OCI-LY7 (cell line): Measurements from ENCODE around the gene COL5A1. TPM values are rescaled to one million over a fixed set of nuclear protein-coding genes. Genes with fewer than 3 reads are reported as not detected.

ENCODE experiments used
- BruUV-seq: library from RNA; stranded (reverse); fragments of 400-500 nt; replicated peaks from 2 replicates; lab custom pipeline; 2021; lab: Mats Ljungman, UMichigan
- CTCF ChIA-PET: fragments of 300-600 bp; sonication (Branson Sonifier 250); formaldehyde crosslinking; loops from one replicate; lab custom pipeline; 2022; ENCODE audit warnings: antibody characterized with exemption; ENCODE audit not compliant: unreplicated experiment; lab: Charles Lee
- POLR2A ChIA-PET: fragments of 300-600 bp; sonication (Branson Sonifier 250); formaldehyde crosslinking; loops from one replicate; lab custom pipeline; 2022; ENCODE audit warnings: antibody characterized with exemption; lab: Charles Lee
- DNase-seq: peaks from one replicate; pipeline ENCODE4 v3.0.0-alpha.2; 2015; ENCODE audit warnings: low spot score
- H2AFZ ChIP-seq: fragments of 200-600 bp; sonication (generic), shearing (Covaris generic); 2 replicates; pipeline ENCODE4 v1.6.1; 2014; ENCODE audit warnings: mild to moderate bottlenecking, antibody characterized with exemption, low read length, moderate library complexity
- H3K27ac ChIP-seq: fragments of 200-600 bp; sonication (generic); 2 replicates; pipeline ENCODE4 v1.5.1; 2014; ENCODE audit warnings: mixed run types, low read depth, mild to moderate bottlenecking, moderate library complexity, low read length, inconsistent platforms; ENCODE audit not compliant: poor library complexity, severe bottlenecking
- H3K36me3 ChIP-seq: fragments of 200-600 bp; sonication (generic); 2 replicates; pipeline ENCODE4 v1.6.1; 2014; ENCODE audit warnings: mild to moderate bottlenecking, antibody characterized with exemption, low read length, moderate library complexity, mixed read lengths; ENCODE audit not compliant: insufficient read depth
- H3K4me1 ChIP-seq: fragments of 200-600 bp; sonication (generic); 2 replicates; pipeline ENCODE4 v1.5.1; 2014; ENCODE audit warnings: mild to moderate bottlenecking, low read length; ENCODE audit not compliant: insufficient read depth, poor library complexity, severe bottlenecking
- H3K4me2 ChIP-seq: fragments of 200-600 bp; sonication (generic); 2 replicates; pipeline ENCODE4 v1.6.1; 2014; ENCODE audit warnings: mild to moderate bottlenecking, low read length
- H3K4me3 ChIP-seq: fragments of 200-600 bp; sonication (generic); 2 replicates; pipeline ENCODE4 v1.5.1; 2014; ENCODE audit warnings: mild to moderate bottlenecking, low read depth, low read length; ENCODE audit not compliant: poor library complexity, severe bottlenecking
- H3K79me2 ChIP-seq: fragments of 200-600 bp; sonication (generic); 2 replicates; pipeline ENCODE4 v1.6.1; 2016; ENCODE audit warnings: low read depth, mild to moderate bottlenecking, low read length, moderate library complexity, mixed read lengths; ENCODE audit not compliant: insufficient read depth
- H3K9me2 ChIP-seq: fragments of 200-600 bp; sonication (generic); 2 replicates; pipeline ENCODE4 v1.6.1; 2016; ENCODE audit warnings: mild to moderate bottlenecking, low read length, mixed read lengths; ENCODE audit not compliant: insufficient read depth
- H3K9me3 ChIP-seq: fragments of 200-600 bp; sonication (generic); 2 replicates; pipeline ENCODE4 v1.6.1; 2014; ENCODE audit warnings: mild to moderate bottlenecking, mixed run types, low read length, mixed read lengths
- H4K20me1 ChIP-seq: fragments of 200-600 bp; sonication (generic); 2 replicates; pipeline ENCODE4 v1.6.1; 2014; ENCODE audit warnings: mild to moderate bottlenecking, antibody characterized with exemption, low read length, moderate library complexity, mixed read lengths; ENCODE audit not compliant: insufficient read depth
- CTCF ChIP-seq: fragments of 200-600 bp; sonication (generic); conservative IDR thresholded peaks from 2 replicates; pipeline ENCODE4 v1.5.1; 2014; ENCODE audit warnings: mild to moderate bottlenecking, antibody characterized with exemption, low read length, moderate library complexity, mixed read lengths
- EZH2phosphoT487 ChIP-seq: fragments of 200-600 bp; sonication (generic); IDR thresholded peaks from 2 replicates; pipeline ENCODE4 v1.6.1; 2018; ENCODE audit warnings: low read depth, borderline replicate concordance, mild to moderate bottlenecking, mixed run types, antibody characterized with exemption, low read length, moderate library complexity, mixed read lengths
- intact Hi-C: fragments of 100-400 bp; cut with micrococcal nuclease; formaldehyde crosslinking; loops from one replicate; pipeline ENCODE4 v1.10.0; 2022; ENCODE audit not compliant: unreplicated experiment
- total RNA-seq, 2 experiments: library from RNA; depleted of rRNA in 1 of 2; stranded (reverse); fragments of >200 nt in 1 of 2; shearing (Covaris generic) in 1 of 2; gene quantifications; 2 replicates each; pipeline ENCODE4 v1.2.3, GENCODE V29; 2014 to 2022

Gene COL5A1
- total RNA-seq, 2 experiments from 2014 or later, result 12.2 to 28.6 TPM

GRCh38 chr9:134606951-134607731 is 34.5 kb upstream of the COL5A1 start:
- H3K36me3 ChIP-seq, result no peaks in the 10 kb centered on the region
- H3K79me2 ChIP-seq, result no peaks in the 10 kb centered on the region
- DNase-seq, result peak; percentile 4
- no peak for TF ChIP-seq CTCF
- H3K27ac ChIP-seq, result no peak overlapping the region
- H4K20me1 ChIP-seq, result no peaks in the 10 kb centered on the region
- intact Hi-C loops, result no loop called here
- H2AFZ ChIP-seq, result no peak overlapping the region
- H3K9me3 ChIP-seq, result no peaks in the 10 kb centered on the region
- POLR2A ChIA-PET, result no interaction called here
- CTCF ChIA-PET, result no interaction called here
- H3K9me2 ChIP-seq, result no peaks in the 10 kb centered on the region
- H3K4me1 ChIP-seq, result no peaks in the 10 kb centered on the region
- no TSS peak for BruUV-seq
- no peak overlapping the region for H3K4me3 ChIP-seq
- H3K4me2 ChIP-seq, result no peak overlapping the region

GRCh38 chr9:134607971-134608370 is 33.6 kb upstream of the COL5A1 start:
- no peaks in the 10 kb centered on the region for H3K9me2 ChIP-seq
- no peaks in the 10 kb centered on the region for H3K79me2 ChIP-seq
- H2AFZ ChIP-seq, result no peak overlapping the region
- H3K27ac ChIP-seq, result no peak overlapping the region
- ChIA-PET POLR2A (no interaction called here), CTCF (no interaction called here)
- H3K9me3 ChIP-seq, result no peaks in the 10 kb centered on the region
- no peaks in the 10 kb centered on the region for H3K36me3 ChIP-seq
- no peak overlapping the region for H3K4me2 ChIP-seq
- DNase-seq, result no peak
- H4K20me1 ChIP-seq, result no peaks in the 10 kb centered on the region
- TF ChIP-seq CTCF (no peak), EZH2phosphoT487 (no peak)
- intact Hi-C loops, result no loop called here
- H3K4me1 ChIP-seq, result no peaks in the 10 kb centered on the region
- no peak overlapping the region for H3K4me3 ChIP-seq
- BruUV-seq, result no TSS peak

GRCh38 chr9:134611046-134611445 is 30.6 kb upstream of the COL5A1 start:
- H3K36me3 ChIP-seq, result no peaks in the 10 kb centered on the region
- POLR2A ChIA-PET, result no interaction called here
- no peaks in the 10 kb centered on the region for H4K20me1 ChIP-seq
- BruUV-seq, result no TSS peak
- TF ChIP-seq EZH2phosphoT487 (no peak), CTCF (no peak)
- intact Hi-C loops, result no loop called here
- peaks cover 10% of the 10 kb centered on the region; the same call in 1 of the 2 replicates for H3K9me3 ChIP-seq
- no peak overlapping the region for H3K4me2 ChIP-seq
- no peaks in the 10 kb centered on the region for H3K9me2 ChIP-seq
- H3K27ac ChIP-seq, result no peak overlapping the region
- no peaks in the 10 kb centered on the region for H3K4me1 ChIP-seq
- DNase-seq, result no peak
- H3K4me3 ChIP-seq, result no peak overlapping the region
- no peaks in the 10 kb centered on the region for H3K79me2 ChIP-seq
- no peak overlapping the region for H2AFZ ChIP-seq
- CTCF ChIA-PET, result no interaction called here
